Ishikawa (cell line): ENCODE data around the gene SPINK8.

Source experiments
- TAF1 ChIP-seq: IDR thresholded peaks from 2 replicates; pipeline ENCODE4 v1.6.1; 2012; ENCODE audit warnings: low read depth, mild to moderate bottlenecking
- ZBTB7A ChIP-seq: IDR thresholded peaks from 2 replicates; pipeline ENCODE4 v1.6.1; 2012; ENCODE audit warnings: low read depth
- TF ChIP-seq, protein P1 (sequence below): IDR thresholded peaks from 2 replicates; pipeline ENCODE4 v1.6.1; 2012

DNA sequence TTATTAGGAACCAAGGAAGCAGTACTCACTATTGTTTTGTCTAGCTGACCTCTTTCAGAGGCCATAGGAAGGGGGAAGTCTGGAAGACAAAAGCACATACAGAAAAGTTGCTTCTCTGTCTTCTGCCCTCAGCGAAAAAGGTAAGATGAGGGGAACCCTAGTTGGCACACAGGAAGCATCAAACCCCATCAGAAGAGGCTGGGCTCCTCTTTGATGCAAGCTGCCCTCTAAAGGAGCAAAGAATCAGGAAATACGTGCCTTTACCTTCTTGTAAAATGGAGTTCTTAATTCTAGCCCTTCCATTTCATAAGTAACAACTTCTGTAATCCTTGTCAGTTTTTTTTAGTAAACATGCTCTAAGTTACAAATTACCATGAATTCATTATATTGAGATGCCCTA, 12.5 kb downstream of the SPINK8 start:
- no peak for TF ChIP-seq TAF1
- no peak for TF ChIP-seq ZBTB7A
- TF ChIP-seq, protein P1, sequence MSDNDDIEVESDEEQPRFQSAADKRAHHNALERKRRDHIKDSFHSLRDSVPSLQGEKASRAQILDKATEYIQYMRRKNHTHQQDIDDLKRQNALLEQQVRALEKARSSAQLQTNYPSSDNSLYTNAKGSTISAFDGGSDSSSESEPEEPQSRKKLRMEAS, result no peak
